GM12891 (cell line): ENCODE results near the gene TCP11L2. TPM values are rescaled to one million over a fixed set of nuclear protein-coding genes. Genes with fewer than 3 reads are reported as not detected.

Experiments
- DNase-seq: peaks from one replicate; pipeline ENCODE4 v3.0.0; 2011; ENCODE audit warnings: low spot score; ENCODE audit not compliant: insufficient read length
- FAIRE-seq: peaks from 2 replicates; lab custom pipeline; 2011; peaks lifted over from hg19 to GRCh38; lab: Jason Lieb, UNC
- PAX5 ChIP-seq: IDR thresholded peaks from 2 replicates; pipeline ENCODE4 v1.6.1; 2011; ENCODE audit warnings: low read length, moderate library complexity, mild to moderate bottlenecking; ENCODE audit not compliant: insufficient read depth, severe bottlenecking
- POLR2A ChIP-seq: IDR thresholded peaks from 2 replicates; pipeline ENCODE4 v1.6.1; 2011; ENCODE audit warnings: low read depth, low read length, control low read depth
- POLR2AphosphoS5 ChIP-seq: IDR thresholded peaks from 2 replicates; pipeline ENCODE4 v1.6.1; 2011; ENCODE audit warnings: low read depth, low read length, control low read depth
- POU2F2 ChIP-seq: IDR thresholded peaks from 2 replicates; pipeline ENCODE4 v1.6.1; 2011; ENCODE audit warnings: low read depth, mild to moderate bottlenecking, control low read depth, low read length, moderate library complexity
- SPI1 ChIP-seq: IDR thresholded peaks from 2 replicates; pipeline ENCODE4 v1.6.1; 2011; ENCODE audit warnings: low read depth, low read length, control low read depth
- TAF1 ChIP-seq: IDR thresholded peaks from 2 replicates; pipeline ENCODE4 v1.6.1; 2011; ENCODE audit warnings: low read depth, low read length, control low read depth
- polyA plus RNA-seq: library from polyadenylated mRNA; unstranded; fragments of >200 nt; gene quantifications from one replicate; pipeline ENCODE4 v1.2.1, GENCODE V29; 2012; ENCODE audit warnings: low read depth, missing spikeins, inconsistent platforms; ENCODE audit not compliant: missing spikeins

TCP11L2 gene
- polyA plus RNA-seq: 0.65 TPM

GRCh38 chr12:106302401-106303201 lies at the start of gene TCP11L2:
Gene TCP11L2, plus strand, starts transcription at chr12:106302733. Its CDS starts 8,343 bp downstream, at chr12:106311076.
- no peak for TF ChIP-seq POU2F2
- TF ChIP-seq SPI1: 0 out of 2 replicates have a peak, but pooled peaks have one; percentile 30
- TF ChIP-seq TAF1: peak; percentile 24; the same call in 1 of the 2 replicates
- FAIRE-seq (peak; percentile 80), DNase-seq (peak; percentile 87)

- DNase-seq (no peak), FAIRE-seq (no peak)
Measured at GRCh38 chr12:106254724-106255123, 47.8 kb upstream of the TCP11L2 start.

GRCh38 chr12:106255493-106255892 lies 47.0 kb upstream of the TCP11L2 start:
- no peak for FAIRE-seq
- TF ChIP-seq PAX5 (no peak), POU2F2 (no peak), POLR2A (no peak), POLR2AphosphoS5 (no peak), SPI1 (no peak), TAF1 (no peak)
- no peak for DNase-seq

More at GRCh38 chr12:106254724-106255123, 47.8 kb upstream of the TCP11L2 start:
- TF ChIP-seq PAX5 (no peak), POLR2A (no peak), TAF1 (no peak), SPI1 (no peak), POU2F2 (no peak), POLR2AphosphoS5 (no peak)

GRCh38 chr12:106255952-106256351 lies 46.6 kb upstream of the TCP11L2 start:
- no peak for TF ChIP-seq TAF1
- TF ChIP-seq POLR2AphosphoS5: no peak
- TF ChIP-seq POU2F2: no peak
- TF ChIP-seq POLR2A: no peak
- TF ChIP-seq PAX5: no peak
- no peak for TF ChIP-seq SPI1
- no peak for FAIRE-seq
- no peak for DNase-seq

GRCh38 chr12:106256524-106256923 lies 46.0 kb upstream of the TCP11L2 start:
- TF ChIP-seq PAX5 (no peak), SPI1 (no peak), TAF1 (no peak), POU2F2 (no peak), POLR2A (no peak), POLR2AphosphoS5 (no peak)
- no peak for FAIRE-seq
- DNase-seq: no peak

GRCh38 chr12:106258226-106258625 lies 44.3 kb upstream of the TCP11L2 start:
- no peak for DNase-seq
- FAIRE-seq: no peak
- TF ChIP-seq POLR2AphosphoS5 (no peak), POLR2A (no peak), PAX5 (no peak), SPI1 (no peak), POU2F2 (no peak), TAF1 (no peak)

- DNase-seq (no peak), FAIRE-seq (no peak)
- TF ChIP-seq SPI1: no peak
- no peak for TF ChIP-seq POLR2AphosphoS5
- TF ChIP-seq TAF1: no peak
- TF ChIP-seq POU2F2: no peak
- TF ChIP-seq PAX5: no peak
- no peak for TF ChIP-seq POLR2A
Measured at GRCh38 chr12:106258935-106259334, 43.6 kb upstream of the TCP11L2 start.

- FAIRE-seq (no peak), DNase-seq (no peak)
- TF ChIP-seq POLR2A (no peak), POU2F2 (no peak), POLR2AphosphoS5 (no peak), PAX5 (no peak), TAF1 (no peak), SPI1 (no peak)
Measured at GRCh38 chr12:106265116-106265515, 37.4 kb upstream of the TCP11L2 start.

GRCh38 chr12:106267535-106267934 lies 35.0 kb upstream of the TCP11L2 start:
- TF ChIP-seq SPI1: no peak
- TF ChIP-seq POLR2A: no peak
- TF ChIP-seq POU2F2: no peak
- no peak for TF ChIP-seq TAF1
- no peak for TF ChIP-seq PAX5
- no peak for TF ChIP-seq POLR2AphosphoS5
- FAIRE-seq: no peak
- DNase-seq: no peak

GRCh38 chr12:106269150-106269771 lies 33.3 kb upstream of the TCP11L2 start:
- TF ChIP-seq POLR2AphosphoS5: no peak
- TF ChIP-seq PAX5: no peak
- no peak for TF ChIP-seq POU2F2
- TF ChIP-seq POLR2A: no peak
- TF ChIP-seq TAF1: no peak
- no peak for TF ChIP-seq SPI1
- no peak for FAIRE-seq
- DNase-seq: no peak
